ENCODE measurements around the gene RNF11.

Gene RNF11

DNA sequence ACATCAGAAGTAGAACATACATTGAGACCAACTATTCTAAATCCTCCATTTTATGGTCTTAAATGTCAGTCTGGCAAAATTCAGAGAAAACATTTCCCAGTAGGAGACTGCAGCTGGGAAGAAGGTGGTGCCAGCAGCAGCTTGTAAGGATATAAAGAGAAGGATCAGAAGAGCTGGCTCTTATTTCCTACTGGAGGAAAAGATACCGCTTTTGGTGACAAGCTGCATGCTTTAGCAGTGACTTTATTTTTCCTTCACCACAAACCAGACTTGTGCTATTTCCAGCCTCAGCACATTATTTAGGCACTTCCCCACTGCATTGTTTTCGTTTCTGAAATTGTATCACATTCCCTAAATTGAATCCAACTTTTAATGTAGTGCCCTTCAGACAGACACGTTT is 28.4 kb downstream of the RNF11 start:
- Histone ChIP-seq H3K27me3 (ENCODE audit: insufficient read depth, poor library complexity, severe bottlenecking) (no peaks in the 10 kb centered on the region), H3K27ac (replicated peaks) (no peak overlapping the region), H3K4me3 (replicated peaks; ENCODE audit: insufficient read depth, low read length) (no peak overlapping the region)
- no peak for DNase-seq (ENCODE audit: low read depth in 1 of 2, low spot score in 1 of 2)
- 0 out of 2 replicates have a peak, but pooled peaks have one; percentile 28 for TF ChIP-seq SPI1 (IDR thresholded peaks at IDR 0.05; ENCODE audit: borderline replicate concordance, low read depth)
- no peak for TF ChIP-seq GABPA (IDR thresholded peaks at IDR 0.05; ENCODE audit: low read depth)

GRCh38 chr1:51265618-51266017 is 29.5 kb downstream of the RNF11 start:
- Histone ChIP-seq H3K4me3 (replicated peaks; ENCODE audit: insufficient read depth, low read length) (no peak overlapping the region), H3K27me3 (ENCODE audit: insufficient read depth, poor library complexity, severe bottlenecking) (no peaks in the 10 kb centered on the region), H3K27ac (replicated peaks) (no peak overlapping the region)
- TF ChIP-seq CTCF (IDR thresholded peaks at IDR 0.05; ENCODE audit: insufficient read depth, low read length): no peak
- TF ChIP-seq REST (IDR thresholded peaks at IDR 0.05; ENCODE audit: insufficient replicate concordance, low read depth): no peak
- peak; percentile 76; the same call in 1 of the 2 replicates for TF ChIP-seq SPI1 (IDR thresholded peaks at IDR 0.05; ENCODE audit: borderline replicate concordance, low read depth)
- no peak for DNase-seq (ENCODE audit: low read depth in 1 of 2, low spot score in 1 of 2)

DNA sequence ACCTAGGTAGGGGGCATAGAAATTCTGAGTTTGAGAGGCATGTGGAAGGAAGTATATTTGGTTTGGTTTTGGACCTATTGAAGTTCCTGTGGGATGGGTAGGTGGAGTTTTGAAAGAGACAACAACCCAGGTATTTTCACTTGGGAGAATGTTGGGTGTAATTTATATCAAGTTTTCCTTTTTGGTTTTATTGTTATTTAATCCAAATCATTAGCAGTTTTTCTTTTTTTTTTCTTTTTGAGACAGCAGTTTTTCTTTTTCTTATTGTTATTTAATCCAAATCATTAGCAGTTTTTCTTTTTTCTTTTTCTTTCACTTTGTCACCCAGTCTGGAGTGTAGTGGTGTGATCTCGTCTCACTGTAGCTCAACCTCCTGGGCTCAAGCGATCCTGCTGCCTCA is 30.1 kb downstream of the RNF11 start:
- no peak for DNase-seq (ENCODE audit: low read depth in 1 of 2, low spot score in 1 of 2)
- Histone ChIP-seq H3K27me3 (ENCODE audit: insufficient read depth, poor library complexity, severe bottlenecking) (no peaks in the 10 kb centered on the region), H3K4me3 (replicated peaks; ENCODE audit: insufficient read depth, low read length) (no peak overlapping the region), H3K27ac (replicated peaks) (no peak overlapping the region)
- TF ChIP-seq POLR2AphosphoS5 (IDR thresholded peaks at IDR 0.05; ENCODE audit: low read depth) (no peak), GABPA (IDR thresholded peaks at IDR 0.05; ENCODE audit: low read depth) (no peak), SPI1 (IDR thresholded peaks at IDR 0.05; ENCODE audit: borderline replicate concordance, low read depth) (no peak), REST (IDR thresholded peaks at IDR 0.05; ENCODE audit: insufficient replicate concordance, low read depth) (no peak), CTCF (IDR thresholded peaks at IDR 0.05; ENCODE audit: insufficient read depth, low read length) (no peak)

DNA sequence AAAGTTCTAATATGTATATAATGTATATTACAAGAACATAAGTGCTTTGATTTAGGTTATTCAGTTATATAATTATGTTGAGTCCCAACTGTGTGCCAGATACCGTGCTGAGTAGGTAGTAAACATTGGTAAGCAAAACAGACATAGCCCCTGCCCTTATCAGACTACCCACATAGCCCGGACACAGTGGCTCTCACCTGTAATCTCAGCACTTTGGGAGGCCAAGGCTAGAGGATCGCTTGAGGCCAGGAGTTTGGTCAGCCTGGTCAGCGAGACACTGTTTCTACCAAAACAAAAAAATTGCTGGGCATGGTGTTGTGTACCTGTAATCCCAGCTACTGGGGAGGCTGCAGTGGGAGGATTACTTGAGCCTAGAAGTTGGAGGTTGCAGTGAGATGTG is 30.7 kb downstream of the RNF11 start:
- Histone ChIP-seq H3K4me3 (replicated peaks; ENCODE audit: insufficient read depth, low read length) (no peak overlapping the region), H3K27ac (replicated peaks) (no peak overlapping the region), H3K27me3 (ENCODE audit: insufficient read depth, poor library complexity, severe bottlenecking) (no peaks in the 10 kb centered on the region)
- no peak for DNase-seq (ENCODE audit: low read depth in 1 of 2, low spot score in 1 of 2)
- no peak for TF ChIP-seq GABPA (IDR thresholded peaks at IDR 0.05; ENCODE audit: low read depth)
- no peak for TF ChIP-seq POLR2AphosphoS5 (IDR thresholded peaks at IDR 0.05; ENCODE audit: low read depth)
- no peak for TF ChIP-seq REST (IDR thresholded peaks at IDR 0.05; ENCODE audit: insufficient replicate concordance, low read depth)
- TF ChIP-seq SPI1 (IDR thresholded peaks at IDR 0.05; ENCODE audit: borderline replicate concordance, low read depth): no peak
- TF ChIP-seq CTCF (IDR thresholded peaks at IDR 0.05; ENCODE audit: insufficient read depth, low read length): no peak

Measured in HL-60 (cell line).